Small intestine (tissue), 7 donors: ENCODE measurements around the gene ARHGAP21. TPM values are rescaled to one million over a fixed set of nuclear protein-coding genes. Genes with fewer than 3 reads are reported as not detected.

Source experiments
- DNase-seq, 2 donors: peaks; one replicate each; pipeline versions ENCODE4 v3.0.0 to v3.0.0-alpha.2; 2013
- FAIRE-seq: peaks from 2 replicates; lab custom pipeline; 2012; peaks lifted over from hg19 to GRCh38; lab: Jason Lieb, UNC
- H3K27ac ChIP-seq, 3 donors: one replicate each; pipeline ENCODE4 v1.5.1; 2013; ENCODE audit warnings: low read length in 2 of 3, mild to moderate bottlenecking in 2 of 3, control low read depth in 1 of 3, inconsistent platforms in 1 of 3, low read depth in 1 of 3, moderate library complexity in 1 of 3
- H3K27me3 ChIP-seq, 3 donors: one replicate each; pipeline ENCODE4 v1.6.1; 2013; ENCODE audit warnings: low read length in 3 of 3, inconsistent platforms in 1 of 3; ENCODE audit not compliant: control insufficient read depth in 3 of 3, insufficient read depth in 3 of 3
- H3K36me3 ChIP-seq, 3 donors: one replicate each; pipeline ENCODE4 v1.6.1; 2013; ENCODE audit warnings: low read length in 3 of 3, inconsistent platforms in 1 of 3, low read depth in 1 of 3, mild to moderate bottlenecking in 1 of 3, moderate library complexity in 1 of 3; ENCODE audit not compliant: control insufficient read depth in 3 of 3, insufficient read depth in 2 of 3
- H3K4me1 ChIP-seq, 3 donors: one replicate each; pipeline ENCODE4 v1.6.1; 2013; ENCODE audit warnings: low read length in 2 of 3, inconsistent platforms in 1 of 3, low read depth in 1 of 3, mild to moderate bottlenecking in 1 of 3, moderate library complexity in 1 of 3; ENCODE audit not compliant: control insufficient read depth in 3 of 3, insufficient read depth in 2 of 3
- H3K4me3 ChIP-seq, 3 donors: one replicate each; pipeline ENCODE4 v1.5.1; 2013; ENCODE audit warnings: low read length in 3 of 3, control low read depth in 1 of 3, inconsistent platforms in 1 of 3, low read depth in 1 of 3, mild to moderate bottlenecking in 1 of 3, moderate library complexity in 1 of 3
- H3K9me3 ChIP-seq, 2 donors: one replicate each; pipeline ENCODE4 v1.6.1; 2013; ENCODE audit warnings: low read depth in 1 of 2, low read length in 1 of 2; ENCODE audit not compliant: control insufficient read depth in 2 of 2, insufficient read depth in 1 of 2
- WGBS, 3 donors: extraction: QIAGEN DNeasy Blood & Tissue Kit; methylation state at CpG; one replicate each; pipeline ENCODE4 v1.1.7; 2013; 5-methylcytosine and 5-hydroxymethylcytosine counted together
- polyA plus RNA-seq, 4 donors: library from polyadenylated mRNA; stranded (reverse) in 3 of 4; unstranded in 1 of 4; fragments of 200-250 nt in 3 of 4; fragments of 120-200 nt in 1 of 4; gene quantifications; one replicate each; pipeline versions ENCODE4 v1.2.1 to v1.2.3, GENCODE V29; 2013
- donor health status: healthy with polysubstance abuse.
- donor health status: control.
- donor health status: control.
- donor health status: Bipolar disorder and iron deficiency.
- donor health status: healthy.

The ARHGAP21 gene
- polyA plus RNA-seq, 4 donors = 20.6 to 42.0 (median 29.7) TPM

GRCh38 chr10:24589265-24589664 is 134.4 kb downstream of the ARHGAP21 start:
- H3K9me3 ChIP-seq = no peaks in the 10 kb centered on the region
- FAIRE-seq (no peak), DNase-seq (no peak)
- no peak overlapping the region for H3K4me3 ChIP-seq
- H3K4me1 ChIP-seq = no peaks in the 10 kb centered on the region
- H3K27ac ChIP-seq = no peak overlapping the region
- peaks cover 12 to 30% (median 28%) of the 10 kb centered on the region in 3 donors for H3K36me3 ChIP-seq
- 88 to 94% (median 93%) methylated on average over 2 of the region's 2 CpGs for WGBS, 3 donors
- H3K27me3 ChIP-seq = no peaks in the 10 kb centered on the region

- no peaks in the 10 kb centered on the region for H3K9me3 ChIP-seq
- DNase-seq = no peak
- H3K36me3 ChIP-seq = peaks cover 0 to 6% (median 3%) of the 10 kb centered on the region in 3 donors
- no peaks in the 10 kb centered on the region for H3K27me3 ChIP-seq
- H3K27ac ChIP-seq = no peak overlapping the region
- no peak for FAIRE-seq
- H3K4me3 ChIP-seq = no peak overlapping the region
- WGBS, 3 donors = 69 to 79% (median 73%) methylated on average over 4 of the region's 4 CpGs
- no peaks in the 10 kb centered on the region for H3K4me1 ChIP-seq
These were observed 143.8 kb downstream of the ARHGAP21 start for GRCh38 chr10:24579906-24580305.

- no peaks in the 10 kb centered on the region for H3K4me1 ChIP-seq
- no peak overlapping the region for H3K27ac ChIP-seq
- FAIRE-seq = no peak
- no peaks in the 10 kb centered on the region for H3K9me3 ChIP-seq
- 93 to 98% (median 94%) methylated on average over 1 of the region's 1 CpG for WGBS, 3 donors
- H3K4me3 ChIP-seq = no peak overlapping the region
- no peaks in the 10 kb centered on the region for H3K27me3 ChIP-seq
- DNase-seq = no peak
- peaks cover 0 to 3% (median 2%) of the 10 kb centered on the region in 3 donors for H3K36me3 ChIP-seq
These were observed 144.2 kb downstream of the ARHGAP21 start for GRCh38 chr10:24579448-24579847.

GRCh38 chr10:24575481-24576002 is 148.1 kb downstream of the ARHGAP21 start:
- Histone ChIP-seq H3K27me3 (peaks cover 0 to 3% (median 0%) of the 10 kb centered on the region in 3 donors), H3K36me3 (no peaks in the 10 kb centered on the region), H3K9me3 (no peaks in the 10 kb centered on the region), H3K4me1 (no peaks in the 10 kb centered on the region), H3K4me3 (no peak overlapping the region), H3K27ac (no peak overlapping the region)
- DNase-seq (no peak), FAIRE-seq (no peak)
- WGBS, 3 donors = 67 to 76% (median 73%) methylated on average over 10 of the region's 10 CpGs

GRCh38 chr10:24574578-24575155 is 149.0 kb downstream of the ARHGAP21 start:
- no peak for FAIRE-seq
- H3K27me3 ChIP-seq = peaks cover 0 to 3% (median 0%) of the 10 kb centered on the region in 3 donors
- H3K9me3 ChIP-seq = no peaks in the 10 kb centered on the region
- no peaks in the 10 kb centered on the region for H3K36me3 ChIP-seq
- no peak overlapping the region for H3K4me3 ChIP-seq
- WGBS, 3 donors = 70 to 84% (median 80%) methylated on average over 3 of the region's 3 CpGs
- no peaks in the 10 kb centered on the region for H3K4me1 ChIP-seq
- DNase-seq = no peak
- no peak overlapping the region for H3K27ac ChIP-seq

- no peak for FAIRE-seq
These were observed 149.5 kb downstream of the ARHGAP21 start for GRCh38 chr10:24574161-24574560.

GRCh38 chr10:24571870-24572450 is 151.7 kb downstream of the ARHGAP21 start:
- 62 to 64% (median 63%) methylated on average over 7 of the region's 7 CpGs for WGBS, 3 donors
- H3K27ac ChIP-seq = no peak overlapping the region
- H3K27me3 ChIP-seq = peaks cover 0 to 3% (median 0%) of the 10 kb centered on the region in 3 donors
- DNase-seq (no peak), FAIRE-seq (no peak)
- peaks cover 0 to 3% (median 0%) of the 10 kb centered on the region in 3 donors for H3K4me1 ChIP-seq
- H3K36me3 ChIP-seq = no peaks in the 10 kb centered on the region
- no peak overlapping the region for H3K4me3 ChIP-seq
- H3K9me3 ChIP-seq = no peaks in the 10 kb centered on the region

More at GRCh38 chr10:24574161-24574560, 149.5 kb downstream of the ARHGAP21 start:
- H3K9me3 ChIP-seq = no peaks in the 10 kb centered on the region
- WGBS, 3 donors = 79 to 88% (median 80%) methylated on average over 9 of the region's 9 CpGs
- no peak overlapping the region for H3K4me3 ChIP-seq
- no peak for DNase-seq
- no peaks in the 10 kb centered on the region for H3K36me3 ChIP-seq
- peaks cover 0 to 2% (median 0%) of the 10 kb centered on the region in 3 donors for H3K4me1 ChIP-seq
- no peak overlapping the region for H3K27ac ChIP-seq
- H3K27me3 ChIP-seq = peaks cover 0 to 3% (median 0%) of the 10 kb centered on the region in 3 donors

- DNase-seq (no peak), FAIRE-seq (no peak)
- Histone ChIP-seq H3K27ac (no peak overlapping the region), H3K4me1 (peaks cover 0 to 3% (median 0%) of the 10 kb centered on the region in 3 donors), H3K36me3 (no peaks in the 10 kb centered on the region), H3K27me3 (peaks cover 0 to 3% (median 0%) of the 10 kb centered on the region in 3 donors), H3K4me3 (no peak overlapping the region), H3K9me3 (no peaks in the 10 kb centered on the region)
- 86 to 93% (median 87%) methylated on average over 9 of the region's 9 CpGs for WGBS, 3 donors
These were observed 152.8 kb downstream of the ARHGAP21 start for GRCh38 chr10:24570658-24571426.
